Ishikawa (cell line): ENCODE data around the gene LIMK1.

Experiments used
- CEBPB ChIP-seq: IDR thresholded peaks from 2 replicates; pipeline ENCODE4 v1.6.1; 2012
- CREB1 ChIP-seq: IDR thresholded peaks from 2 replicates; pipeline ENCODE4 v1.6.1; 2012; ENCODE audit warnings: low read depth
- EGR1 ChIP-seq: IDR thresholded peaks from 2 replicates; pipeline ENCODE4 v1.6.1; 2012
- EP300 ChIP-seq: IDR thresholded peaks from 2 replicates; pipeline ENCODE4 v1.6.1; 2012; ENCODE audit warnings: borderline replicate concordance
- FOXM1 ChIP-seq: IDR thresholded peaks from 2 replicates; pipeline ENCODE4 v1.6.1; 2012; ENCODE audit warnings: low read depth, borderline replicate concordance
- MAX ChIP-seq: IDR thresholded peaks from 2 replicates; pipeline ENCODE4 v1.6.1; 2012
- NFIC ChIP-seq: IDR thresholded peaks from 2 replicates; pipeline ENCODE4 v1.6.1; 2012
- RAD21 ChIP-seq: IDR thresholded peaks from 2 replicates; pipeline ENCODE4 v1.6.1; 2012; ENCODE audit warnings: low read depth
- REST ChIP-seq: IDR thresholded peaks from 2 replicates; pipeline ENCODE4 v1.6.1; 2012; ENCODE audit warnings: low read depth, mild to moderate bottlenecking
- TAF1 ChIP-seq: IDR thresholded peaks from 2 replicates; pipeline ENCODE4 v1.6.1; 2012; ENCODE audit warnings: low read depth, mild to moderate bottlenecking
- TCF12 ChIP-seq: IDR thresholded peaks from 2 replicates; pipeline ENCODE4 v1.6.1; 2012; ENCODE audit warnings: low read depth
- TEAD4 ChIP-seq: IDR thresholded peaks from 2 replicates; pipeline ENCODE4 v1.6.1; 2012
- USF1 ChIP-seq: IDR thresholded peaks from 2 replicates; pipeline ENCODE4 v1.6.1; 2012
- YY1 ChIP-seq: IDR thresholded peaks from 2 replicates; pipeline ENCODE4 v1.6.1; 2012; ENCODE audit warnings: low read depth
- ZBTB7A ChIP-seq: IDR thresholded peaks from 2 replicates; pipeline ENCODE4 v1.6.1; 2012; ENCODE audit warnings: low read depth

LIMK1 gene

GRCh38 chr7:74116356-74116755 lies 32.8 kb downstream of the LIMK1 start:
- no peak for TF ChIP-seq FOXM1
- TF ChIP-seq RAD21 = no peak
- no peak for TF ChIP-seq TCF12
- TF ChIP-seq TEAD4 = no peak
- no peak for TF ChIP-seq CEBPB
- no peak for TF ChIP-seq MAX

- TF ChIP-seq EGR1 (no peak), EP300 (no peak), ZBTB7A (no peak), MAX (no peak), YY1 (no peak), REST (no peak), FOXM1 (no peak), CEBPB (no peak), RAD21 (no peak), USF1 (no peak), TCF12 (no peak), NFIC (no peak)
These were observed 36.2 kb downstream of the LIMK1 start for GRCh38 chr7:74119831-74120230.

GRCh38 chr7:74121401-74122249 lies 38.0 kb downstream of the LIMK1 start:
- no peak for TF ChIP-seq TEAD4
- no peak for TF ChIP-seq TAF1
- TF ChIP-seq NFIC = no peak
- no peak for TF ChIP-seq USF1
- no peak for TF ChIP-seq EP300
- TF ChIP-seq CEBPB = no peak
- no peak for TF ChIP-seq RAD21
- TF ChIP-seq MAX = no peak
- no peak for TF ChIP-seq FOXM1
- no peak for TF ChIP-seq CREB1
- TF ChIP-seq REST = no peak
- TF ChIP-seq EGR1 = no peak
- no peak for TF ChIP-seq TCF12
- TF ChIP-seq YY1 = no peak
- no peak for TF ChIP-seq ZBTB7A

GRCh38 chr7:74126220-74126880 lies 42.7 kb downstream of the LIMK1 start:
- TF ChIP-seq CEBPB (no peak), REST (no peak), EP300 (no peak), YY1 (no peak), TAF1 (no peak), USF1 (no peak), EGR1 (no peak), ZBTB7A (no peak)
